Measurements from ENCODE around the gene IL13RA2.

GRCh38 chrX:115053223-115053622 lies 35.8 kb upstream of the IL13RA2 start:
- TF ChIP-seq CTCF (IDR thresholded peaks at IDR 0.05) (no peak), POLR2AphosphoS5 (IDR thresholded peaks at IDR 0.05) (no peak), POLR2A (IDR thresholded peaks at IDR 0.05) (no peak)

Measured in prostate gland (tissue), 2 donors.